ENCODE measurements around the gene VSTM4. TPM values are rescaled to one million over a fixed set of nuclear protein-coding genes. Genes with fewer than 3 reads are reported as not detected.

The VSTM4 gene
- total RNA-seq, 1 experiment from 2014 or later, result 0.07 TPM

- ChIA-PET RAD21 (ENCODE audit: low non-redundant PET in 1 of 2, low total read pairs in 2 of 2, uncharacterized antibody in 2 of 2, unreplicated experiment in 2 of 2) (interaction anchor here (0.5 to 1.2 kb wide), 4 partner anchors 188 to 536 kb away, joined by 3 to 7 read pairs (median 4); no protein-coding TSS in a partner anchor), CTCF (interaction anchor here (0.6 to 2.4 kb wide), 10 partner anchors 10 to 543 kb away, joined by 3 to 14 read pairs (median 6); no protein-coding TSS in a partner anchor), POLR2A (no interaction called here)
- Histone ChIP-seq H3K9me2 (ENCODE audit: insufficient read depth) (no peaks in the 10 kb centered on the region), H3K27me3 (ENCODE audit: insufficient read depth, low read length) (peaks cover 14% of the 10 kb centered on the region; the same call in 1 of the 2 replicates), H3K4me2 (ENCODE audit: low read length) (no peak overlapping the region), H2AFZ (ENCODE audit: low read depth, low read length, poor library complexity, severe bottlenecking) (no peak overlapping the region), H3K9ac (ENCODE audit: low read length) (no peak overlapping the region), H3K36me3 (ENCODE audit: control insufficient read depth in 1 of 2, insufficient read depth in 2 of 2, low read length in 2 of 2) (no peaks in the 10 kb centered on the region), H4K20me1 (ENCODE audit: insufficient read depth) (no peaks in the 10 kb centered on the region), H3K27ac (ENCODE audit: low read depth, low read length) (no peak overlapping the region), H3K4me3 (replicated peaks in 1 of 2; ENCODE audit: low read depth in 1 of 2, low read length in 2 of 2) (no peak overlapping the region), H3K9me3 (ENCODE audit: control insufficient read depth in 1 of 2, insufficient read depth in 1 of 2, low read depth in 1 of 2, low read length in 2 of 2) (no peaks in the 10 kb centered on the region), H3K79me2 (ENCODE audit: insufficient read depth, low read length) (no peaks in the 10 kb centered on the region), H3K4me1 (ENCODE audit: control insufficient read depth in 1 of 2, insufficient read depth in 2 of 2, low read length in 2 of 2) (no peaks in the 10 kb centered on the region)
- no TSS peak for BruUV-seq (replicated peaks)
- peak; percentile 18 for DNase-seq (ENCODE audit: low read depth, low spot score)
- intact Hi-C loops (cut with micrococcal nuclease), result loop anchor here (1.0 to 5.0 kb wide), 3 partner anchors 188 to 537 kb away; no protein-coding TSS in a partner anchor
- no peak for TF ChIP-seq EZH2 (IDR thresholded peaks at IDR 0.05)
- peak; percentile 48 to 53 (median 49); a peak in 5 of 6 replicates for TF ChIP-seq CTCF (IDR thresholded peaks at IDR 0.05 in 2 of 3, conservative IDR thresholded peaks at IDR 0.05 in 1 of 3; ENCODE audit: borderline replicate concordance in 1 of 3, insufficient read depth in 1 of 3, low read depth in 2 of 3, low read length in 2 of 3)
- TF ChIP-seq RAD21 (IDR thresholded peaks at IDR 0.05; ENCODE audit: low read depth), result peak; percentile 64
- ATAC-seq, result peak; percentile 92
Observed at GRCh38 chr10:48976196-48976595, 139.1 kb downstream of the VSTM4 start.

GRCh38 chr10:48974510-48975156 is 140.7 kb downstream of the VSTM4 start:
- Histone ChIP-seq H3K27ac (ENCODE audit: low read depth, low read length) (no peak overlapping the region), H3K36me3 (ENCODE audit: control insufficient read depth in 1 of 2, insufficient read depth in 2 of 2, low read length in 2 of 2) (no peaks in the 10 kb centered on the region), H3K9ac (ENCODE audit: low read length) (no peak overlapping the region), H3K4me3 (replicated peaks in 1 of 2; ENCODE audit: low read depth in 1 of 2, low read length in 2 of 2) (no peak overlapping the region), H4K20me1 (ENCODE audit: insufficient read depth) (no peaks in the 10 kb centered on the region), H3K79me2 (ENCODE audit: insufficient read depth, low read length) (no peaks in the 10 kb centered on the region), H3K9me2 (ENCODE audit: insufficient read depth) (no peaks in the 10 kb centered on the region), H3K27me3 (ENCODE audit: insufficient read depth, low read length) (peaks cover 14% of the 10 kb centered on the region; the same call in 1 of the 2 replicates), H3K4me1 (ENCODE audit: control insufficient read depth in 1 of 2, insufficient read depth in 2 of 2, low read length in 2 of 2) (no peaks in the 10 kb centered on the region), H2AFZ (ENCODE audit: low read depth, low read length, poor library complexity, severe bottlenecking) (no peak overlapping the region), H3K9me3 (ENCODE audit: control insufficient read depth in 1 of 2, insufficient read depth in 1 of 2, low read depth in 1 of 2, low read length in 2 of 2) (no peaks in the 10 kb centered on the region), H3K4me2 (ENCODE audit: low read length) (no peak overlapping the region)
- ChIA-PET POLR2A (no interaction called here), RAD21 (ENCODE audit: low non-redundant PET in 1 of 2, low total read pairs in 2 of 2, uncharacterized antibody in 2 of 2, unreplicated experiment in 2 of 2) (no interaction called here), CTCF (interaction anchor here (2.4 kb wide), 1 partner anchor 190 kb away, joined by 14 read pairs; no protein-coding TSS in a partner anchor)
- TF ChIP-seq EGR1 (IDR thresholded peaks at IDR 0.05; ENCODE audit: low read depth) (no peak), SRF (IDR thresholded peaks at IDR 0.05; ENCODE audit: low read depth) (no peak), POLR2A (IDR thresholded peaks at IDR 0.05; ENCODE audit: borderline replicate concordance, extremely low read depth, insufficient read depth, insufficient read length) (no peak), JUND (IDR thresholded peaks at IDR 0.05) (no peak), EZH2 (IDR thresholded peaks at IDR 0.05) (no peak), CEBPB (IDR thresholded peaks at IDR 0.05; ENCODE audit: low read depth) (no peak), SP1 (IDR thresholded peaks at IDR 0.05; ENCODE audit: low read depth) (no peak), ZBTB33 (IDR thresholded peaks at IDR 0.05; ENCODE audit: extremely low read depth, insufficient replicate concordance, low read length) (no peak), RAD21 (IDR thresholded peaks at IDR 0.05; ENCODE audit: low read depth) (no peak), ELF1 (IDR thresholded peaks at IDR 0.05; ENCODE audit: borderline replicate concordance, low read depth) (no peak), CTCF (IDR thresholded peaks at IDR 0.05 in 2 of 3, conservative IDR thresholded peaks at IDR 0.05 in 1 of 3; ENCODE audit: borderline replicate concordance in 1 of 3, insufficient read depth in 1 of 3, low read depth in 2 of 3, low read length in 2 of 3) (no peak)
- DNase-seq (ENCODE audit: low read depth, low spot score) (no peak), ATAC-seq (no peak)
- no TSS peak for BruUV-seq (replicated peaks)
- intact Hi-C loops (cut with micrococcal nuclease), result loop anchor here (5.0 kb wide), 1 partner anchor 312 kb away; no protein-coding TSS in a partner anchor
